Prostate gland (tissue), 2 donors: ENCODE measurements around the gene UBXN7. TPM values are rescaled to one million over a fixed set of nuclear protein-coding genes. Genes with fewer than 3 reads are reported as not detected.
"Not testable (repeated sequence)": the region's sequence is repeated elsewhere in the genome, so short reads cannot be mapped to it uniquely, and the experiment has no call there.

Experiments
- DNase-seq: peaks from one replicate; pipeline ENCODE4 v3.0.0-alpha.2; 2019; ENCODE audit warnings: low spot score
- H3K27ac ChIP-seq, 2 donors: fragments of 200-600 bp; sonication (generic); 2 replicates each; pipeline ENCODE4 v1.5.1; 2017 to 2019
- H3K27me3 ChIP-seq: fragments of 200-600 bp; sonication (generic); replicated peaks from 2 replicates; pipeline ENCODE4 v1.5.1; 2019; ENCODE audit not compliant: insufficient read depth
- H3K36me3 ChIP-seq, 2 donors: fragments of 200-600 bp; sonication (generic); 1 replicate in 1 of 2; 2 replicates in 1 of 2; pipeline versions ENCODE4 v1.5.1 to v1.8.1; 2017 to 2019
- H3K4me1 ChIP-seq: fragments of 200-600 bp; sonication (generic); replicated peaks from 2 replicates; pipeline ENCODE4 v1.5.1; 2019
- H3K4me3 ChIP-seq, 2 donors: fragments of 200-600 bp; sonication (generic); 2 replicates each; pipeline ENCODE4 v1.5.1; 2017 to 2019
- H3K9me3 ChIP-seq: fragments of 200-600 bp; sonication (generic); 2 replicates; pipeline ENCODE4 v1.5.1; 2017
- POLR2A ChIP-seq: fragments of 450-650 bp; IDR thresholded peaks from one replicate; pipeline ENCODE4 v1.6.1; 2016; ENCODE audit warnings: antibody characterized with exemption, mild to moderate bottlenecking
- POLR2AphosphoS5 ChIP-seq: sonication (generic); formaldehyde crosslinking; IDR thresholded peaks from one replicate; pipeline ENCODE4 v1.6.1; 2017; ENCODE audit warnings: antibody characterized with exemption
- WGBS: methylation state at CpG from one replicate; pipeline ENCODE4 v1.1.5; 2018; 5-methylcytosine and 5-hydroxymethylcytosine counted together
- intact Hi-C: fragments of 100-400 bp; cut with DNase I; formaldehyde crosslinking; loops from one replicate; pipeline ENCODE4 v1.14.2; 2022
- total RNA-seq, 2 donors: library from RNA; depleted of rRNA; stranded (reverse); fragments of >200 nt; gene quantifications; one replicate each; pipeline ENCODE4 v1.1.0, GENCODE V29; 2016
- TF ChIP-seq, protein P1 (sequence below), 4 experiments: fragments of 200-600 bp in 2 of 4; fragments of 450-650 bp in 2 of 4; sonication (generic) in 2 of 4; IDR thresholded peaks; 1 replicate in 3 of 4; 2 replicates in 1 of 4; pipeline ENCODE4 v1.5.1; 2016 to 2019; ENCODE audit warnings: antibody characterized with exemption in 4 of 4, mild to moderate bottlenecking in 2 of 4, moderate library complexity in 2 of 4

The UBXN7 gene
- total RNA-seq, 2 donors from 2014 or later, result 19.1 to 36.9 TPM

DNA sequence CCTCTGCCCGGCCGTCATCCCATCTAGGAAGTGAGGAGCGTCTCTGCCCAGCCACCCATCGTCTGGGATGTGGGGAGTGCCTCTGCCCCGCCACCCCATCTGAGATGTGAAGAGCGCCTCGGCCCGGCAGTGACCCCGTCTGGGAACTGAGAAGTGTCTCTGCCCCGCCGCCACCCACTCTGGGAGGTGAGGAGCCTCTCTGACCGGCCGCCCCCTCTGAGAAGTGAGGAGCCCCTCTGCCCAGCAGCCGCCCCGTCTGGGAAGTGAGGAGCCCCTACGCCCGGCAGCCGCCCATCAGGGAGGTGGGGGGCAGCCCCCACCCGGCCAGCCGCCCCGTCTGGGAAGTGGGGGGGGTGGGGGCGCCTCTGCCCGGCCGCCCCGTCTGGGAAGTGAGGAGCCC lies 46.8 kb downstream of the UBXN7 start:
- H3K36me3 ChIP-seq, H3K4me1 ChIP-seq, H3K4me3 ChIP-seq, H3K27ac ChIP-seq, DNase-seq, H3K9me3 ChIP-seq, H3K27me3 ChIP-seq, intact Hi-C loops: not testable (repeated sequence)
- 91% methylated on average over 23 of the region's 25 CpGs for WGBS

DNA sequence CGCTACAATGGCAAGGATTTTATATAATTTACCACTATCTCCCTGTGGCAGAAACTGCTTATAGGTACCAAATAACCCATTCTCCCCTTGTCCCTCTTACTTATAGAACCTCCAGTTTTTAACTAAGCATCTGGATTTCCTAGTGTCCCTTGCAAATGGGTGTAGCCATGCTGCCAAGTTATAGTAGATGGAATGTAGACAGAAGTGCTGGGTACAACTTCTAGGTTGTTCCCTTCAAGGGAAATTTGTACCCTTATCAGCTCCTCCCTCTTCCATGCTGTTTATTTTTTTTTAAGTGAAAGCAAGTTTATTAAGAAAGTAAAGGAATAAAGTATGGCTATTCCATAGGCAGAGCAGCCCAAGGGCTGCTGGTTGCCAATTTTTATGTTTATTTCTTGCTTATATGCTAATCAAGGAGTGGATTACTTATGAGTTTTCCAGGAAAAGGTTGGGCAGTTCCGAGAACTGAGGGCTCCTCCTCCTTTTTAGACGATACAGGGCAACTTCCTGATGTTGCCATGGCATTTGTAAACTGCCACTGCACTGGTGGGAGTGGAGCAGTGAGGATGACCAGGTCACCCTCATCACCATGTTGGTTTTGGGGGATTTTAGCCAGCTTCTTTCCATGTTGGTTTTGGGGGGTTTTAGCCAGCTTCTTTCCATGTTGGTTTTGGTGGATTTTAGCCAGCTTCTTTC lies 53.9 kb downstream of the UBXN7 start:
- Histone ChIP-seq H3K4me1 (no peaks in the 10 kb centered on the region), H3K27ac (no peak overlapping the region), H3K4me3 (no peak overlapping the region), H3K36me3 (no peaks in the 10 kb centered on the region), H3K9me3 (no peaks in the 10 kb centered on the region), H3K27me3 (no peaks in the 10 kb centered on the region)
- intact Hi-C loops, result no loop called here
- 87% methylated on average over 3 of the region's 3 CpGs for WGBS
- DNase-seq, result no peak
- TF ChIP-seq POLR2A (no peak), POLR2AphosphoS5 (no peak)
- TF ChIP-seq, protein P1, sequence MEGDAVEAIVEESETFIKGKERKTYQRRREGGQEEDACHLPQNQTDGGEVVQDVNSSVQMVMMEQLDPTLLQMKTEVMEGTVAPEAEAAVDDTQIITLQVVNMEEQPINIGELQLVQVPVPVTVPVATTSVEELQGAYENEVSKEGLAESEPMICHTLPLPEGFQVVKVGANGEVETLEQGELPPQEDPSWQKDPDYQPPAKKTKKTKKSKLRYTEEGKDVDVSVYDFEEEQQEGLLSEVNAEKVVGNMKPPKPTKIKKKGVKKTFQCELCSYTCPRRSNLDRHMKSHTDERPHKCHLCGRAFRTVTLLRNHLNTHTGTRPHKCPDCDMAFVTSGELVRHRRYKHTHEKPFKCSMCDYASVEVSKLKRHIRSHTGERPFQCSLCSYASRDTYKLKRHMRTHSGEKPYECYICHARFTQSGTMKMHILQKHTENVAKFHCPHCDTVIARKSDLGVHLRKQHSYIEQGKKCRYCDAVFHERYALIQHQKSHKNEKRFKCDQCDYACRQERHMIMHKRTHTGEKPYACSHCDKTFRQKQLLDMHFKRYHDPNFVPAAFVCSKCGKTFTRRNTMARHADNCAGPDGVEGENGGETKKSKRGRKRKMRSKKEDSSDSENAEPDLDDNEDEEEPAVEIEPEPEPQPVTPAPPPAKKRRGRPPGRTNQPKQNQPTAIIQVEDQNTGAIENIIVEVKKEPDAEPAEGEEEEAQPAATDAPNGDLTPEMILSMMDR (IDR thresholded peaks at IDR 0.05), result no peak

DNA sequence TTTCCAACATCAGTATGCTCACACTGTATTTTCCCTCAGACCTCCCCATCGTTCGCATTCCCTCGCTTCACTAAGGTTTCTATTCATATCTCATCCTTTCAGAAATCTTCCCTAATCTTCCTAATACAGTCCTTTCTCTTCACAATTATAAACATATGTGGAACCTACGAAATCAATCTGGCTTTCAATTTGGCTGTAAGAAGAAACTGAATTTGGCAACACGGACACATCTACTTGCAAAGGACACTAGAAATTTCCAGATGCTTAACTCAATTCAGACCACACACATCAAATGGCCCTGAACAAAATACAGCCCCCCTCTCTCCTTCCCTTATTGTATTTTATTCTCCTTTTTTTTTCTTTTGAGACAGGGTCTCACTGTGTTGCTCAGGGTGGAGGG lies 54.9 kb downstream of the UBXN7 start:
- no peaks in the 10 kb centered on the region for H3K36me3 ChIP-seq
- no peak overlapping the region for H3K4me3 ChIP-seq
- no peak overlapping the region for H3K27ac ChIP-seq
- no peak for TF ChIP-seq POLR2A
- TF ChIP-seq POLR2AphosphoS5, result no peak
- TF ChIP-seq, protein P1 (IDR thresholded peaks at IDR 0.05), result no peak
- no peaks in the 10 kb centered on the region for H3K4me1 ChIP-seq
- WGBS, result 89% methylated on average over 5 of the region's 5 CpGs
- no peaks in the 10 kb centered on the region for H3K9me3 ChIP-seq
- DNase-seq, result no peak
- intact Hi-C loops, result no loop called here
- no peaks in the 10 kb centered on the region for H3K27me3 ChIP-seq

DNA sequence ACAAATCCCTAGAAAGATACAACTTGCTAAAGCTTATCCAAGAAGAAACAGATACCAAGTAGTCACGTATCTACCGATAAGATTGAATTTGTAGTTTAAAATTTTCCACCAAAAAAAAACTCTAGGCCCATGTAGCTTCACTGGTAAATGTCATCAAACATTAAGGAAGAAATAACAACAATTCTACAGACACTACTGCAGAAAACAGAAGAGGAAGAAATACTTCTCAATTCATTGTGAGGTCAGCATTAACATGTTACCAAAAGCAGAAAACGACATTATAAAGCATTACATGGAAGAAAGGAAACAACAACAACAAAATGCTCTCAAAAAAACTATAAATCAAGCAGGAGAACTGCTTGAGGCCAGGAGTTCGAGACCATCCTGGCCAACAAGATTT lies 66.5 kb downstream of the UBXN7 start:
- no peak overlapping the region for H3K27ac ChIP-seq
- WGBS, result 88% methylated on average over 4 of the region's 4 CpGs
- peaks cover 0 to 5% of the 10 kb centered on the region in 2 donors for H3K36me3 ChIP-seq
- DNase-seq, result no peak
- TF ChIP-seq POLR2AphosphoS5 (no peak), POLR2A (no peak)
- TF ChIP-seq, protein P1 (IDR thresholded peaks at IDR 0.05), result no peak
- intact Hi-C loops, result no loop called here
- no peak overlapping the region for H3K4me3 ChIP-seq
- H3K9me3 ChIP-seq, result no peaks in the 10 kb centered on the region
- no peaks in the 10 kb centered on the region for H3K27me3 ChIP-seq
- H3K4me1 ChIP-seq, result no peaks in the 10 kb centered on the region

DNA sequence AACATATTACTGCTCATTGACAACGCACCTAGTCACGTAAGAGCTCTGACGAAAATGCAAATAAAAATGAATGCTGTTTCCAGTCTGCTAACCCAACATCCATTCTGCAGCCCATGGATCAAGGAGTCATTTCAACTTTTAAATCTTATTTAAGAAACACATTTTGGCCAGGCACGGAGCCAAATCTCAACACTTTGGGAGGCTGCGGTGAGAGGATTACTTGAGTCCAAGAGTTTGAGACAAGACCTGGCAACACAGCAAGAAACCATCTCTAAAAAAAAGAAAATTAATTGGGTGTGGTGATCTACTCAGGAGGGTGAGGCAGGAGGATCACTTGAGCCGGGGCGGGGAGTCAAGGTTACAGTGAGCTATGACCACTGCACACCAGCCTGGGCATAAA lies 71.6 kb downstream of the UBXN7 start:
- Histone ChIP-seq H3K27ac (no peak overlapping the region), H3K4me3 (no peak overlapping the region), H3K36me3 (peaks cover 0 to 16% of the 10 kb centered on the region in 2 donors), H3K9me3 (no peaks in the 10 kb centered on the region), H3K27me3 (no peaks in the 10 kb centered on the region), H3K4me1 (no peaks in the 10 kb centered on the region)
- TF ChIP-seq, protein P1 (IDR thresholded peaks at IDR 0.05), result no peak
- TF ChIP-seq POLR2A (no peak), POLR2AphosphoS5 (no peak)
- no peak for DNase-seq
- intact Hi-C loops, result no loop called here
- WGBS, result 96% methylated on average over 7 of the region's 7 CpGs

DNA sequence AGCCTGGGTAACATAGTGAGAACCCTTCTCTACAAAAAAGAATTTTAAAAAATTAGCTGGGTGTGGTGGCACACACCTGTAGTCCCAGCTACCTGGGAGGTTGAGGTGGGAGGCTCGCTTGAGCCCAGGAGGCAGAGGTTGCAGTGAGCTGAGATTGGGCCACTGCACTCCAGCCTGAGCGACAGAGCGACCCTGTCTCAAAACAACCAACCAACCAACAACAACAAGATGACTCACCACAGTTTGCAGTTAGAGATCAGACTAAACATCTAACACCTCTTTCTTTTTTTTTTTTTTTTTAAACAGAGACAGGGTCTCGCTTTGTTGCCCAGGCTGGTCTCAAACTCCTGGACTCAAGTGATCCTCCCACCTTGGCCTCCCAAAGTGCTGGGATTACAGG lies 73.7 kb downstream of the UBXN7 start:
- H3K9me3 ChIP-seq, H3K27me3 ChIP-seq, H3K27ac ChIP-seq, DNase-seq, H3K4me1 ChIP-seq, intact Hi-C loops, H3K4me3 ChIP-seq: not testable (repeated sequence)
- 95% methylated on average over 4 of the region's 4 CpGs for WGBS
- peaks cover 0 to 16% of the 10 kb centered on the region in 2 donors for H3K36me3 ChIP-seq
